HG03196 (cell line): Measurements from ENCODE around the gene OLFM4.
"Not testable (repeated sequence)": the region's sequence is repeated elsewhere in the genome, so short reads cannot be mapped to it uniquely, and the experiment has no call there.

Experiments used
- ATAC-seq: cut with Tn5 transposase; IDR thresholded peaks from one replicate; pipeline ENCODE4 v1.9.1; 2021; ENCODE audit not compliant: unreplicated experiment

The OLFM4 gene

GRCh38 chr13:53014018-53014417 is 14.6 kb upstream of the OLFM4 start:
- not testable (repeated sequence) for ATAC-seq

- ATAC-seq = no peak
These were observed 13.8 kb upstream of the OLFM4 start for GRCh38 chr13:53014495-53015443.

- no peak for ATAC-seq
These were observed 12.6 kb upstream of the OLFM4 start for GRCh38 chr13:53015971-53016370.

- ATAC-seq = no peak
These were observed 11.1 kb upstream of the OLFM4 start for GRCh38 chr13:53017433-53017970.

- ATAC-seq = no peak
These were observed 9.6 kb upstream of the OLFM4 start for GRCh38 chr13:53018690-53019647.

- ATAC-seq = no peak
These were observed 7.8 kb upstream of the OLFM4 start for GRCh38 chr13:53020764-53021335.

GRCh38 chr13:53023246-53023645 is 5.4 kb upstream of the OLFM4 start:
- ATAC-seq = no peak

GRCh38 chr13:53028063-53028462 is 550 bp upstream of the OLFM4 start:
- ATAC-seq = no peak

- no peak for ATAC-seq
These were observed 4.2 kb downstream of the OLFM4 start for GRCh38 chr13:53032849-53033248.

- ATAC-seq = no peak
These were observed 10.4 kb downstream of the OLFM4 start for GRCh38 chr13:53038993-53039392.

GRCh38 chr13:53041968-53042516 is 13.4 kb downstream of the OLFM4 start:
- ATAC-seq = no peak

GRCh38 chr13:53042877-53043276 is 14.3 kb downstream of the OLFM4 start:
- no peak for ATAC-seq

GRCh38 chr13:53043398-53043797 is 14.8 kb downstream of the OLFM4 start:
- ATAC-seq = no peak

- ATAC-seq = no peak
These were observed 16.6 kb downstream of the OLFM4 start for GRCh38 chr13:53045189-53045588.

GRCh38 chr13:53048880-53049279 is 20.3 kb downstream of the OLFM4 start:
- ATAC-seq = no peak

- ATAC-seq = no peak
These were observed 21.5 kb downstream of the OLFM4 start for GRCh38 chr13:53050151-53050550.

GRCh38 chr13:53052675-53053074 is 24.1 kb downstream of the OLFM4 start:
- no peak for ATAC-seq

GRCh38 chr13:53054569-53054968 is 26.0 kb downstream of the OLFM4 start:
- no peak for ATAC-seq

GRCh38 chr13:53058065-53058679 is 29.6 kb downstream of the OLFM4 start:
- no peak for ATAC-seq

GRCh38 chr13:53060840-53061490 is 32.4 kb downstream of the OLFM4 start:
- ATAC-seq = no peak
